Activated CD4-positive, alpha-beta T cell treated with anti-CD3 and anti-CD28 coated beads, Interleukin-2, amount 50 U/mL, for 4 hours (primary cell): ENCODE results near the gene PAGE2.
"Not testable (repeated sequence)": the region's sequence is repeated elsewhere in the genome, so short reads cannot be mapped to it uniquely, and the experiment has no call there.

Experiments used
- DNase-seq, 2 experiments: peaks; one replicate each; pipeline ENCODE4 v3.0.0-alpha.2; 2020

PAGE2 gene

GRCh38 chrX:55127692-55128091 lies 38.9 kb downstream of the PAGE2 start:
- DNase-seq = no peak

- no peak for DNase-seq
Observed at GRCh38 chrX:55129361-55129760, 40.5 kb downstream of the PAGE2 start.

DNA sequence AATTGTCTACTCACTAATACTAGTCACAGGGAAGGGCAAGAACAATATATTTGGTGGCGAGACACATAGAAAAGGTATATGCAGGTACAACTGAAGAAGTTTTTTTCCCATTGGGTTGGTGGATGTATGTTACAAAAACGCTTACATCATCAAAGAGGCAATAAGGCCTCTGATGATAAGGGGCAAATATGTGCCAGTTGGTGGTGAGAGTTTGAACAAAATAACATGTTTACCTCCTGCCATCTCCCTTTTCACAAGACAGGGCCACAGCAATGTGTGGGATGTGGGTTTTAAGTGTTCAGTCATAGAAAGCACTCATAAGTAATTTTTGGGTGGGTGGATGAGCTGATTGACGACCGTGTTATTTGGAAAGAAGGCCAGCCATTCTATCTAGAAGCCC lies 41.7 kb downstream of the PAGE2 start:
- DNase-seq = no peak

- no peak for DNase-seq
Observed at GRCh38 chrX:55132416-55132815, 43.6 kb downstream of the PAGE2 start.

GRCh38 chrX:55135171-55135570 lies 46.4 kb downstream of the PAGE2 start:
- peak; percentile 7 to 12 for DNase-seq

- DNase-seq = not testable (repeated sequence)
Observed at GRCh38 chrX:55140800-55141199, 52.0 kb downstream of the PAGE2 start.
